SJSA1 (cell line): ENCODE data around the gene SDK2. TPM values are rescaled to one million over a fixed set of nuclear protein-coding genes. Genes with fewer than 3 reads are reported as not detected.

Experiments
- DNase-seq, 2 experiments: peaks; one replicate each; pipeline ENCODE4 v3.0.0-alpha.2; 2015 to 2020; ENCODE audit warnings: low spot score in 2 of 2, low read depth in 1 of 2
- H3K27ac ChIP-seq: fragments of 250-450 bp; sonication (Bioruptor Pico); 2 replicates; pipeline ENCODE4 v1.5.1; 2020; ENCODE audit warnings: mild to moderate bottlenecking, moderate library complexity
- H3K27me3 ChIP-seq: fragments of 250-450 bp; sonication (Bioruptor Pico); replicated peaks from 2 replicates; pipeline ENCODE4 v1.5.1; 2020; ENCODE audit warnings: mild to moderate bottlenecking, moderate library complexity
- H3K36me3 ChIP-seq: fragments of 250-450 bp; sonication (Bioruptor Pico); 2 replicates; pipeline ENCODE4 v1.5.1; 2020; ENCODE audit warnings: mild to moderate bottlenecking
- H3K4me1 ChIP-seq: fragments of 250-450 bp; sonication (Bioruptor Pico); replicated peaks from 2 replicates; pipeline ENCODE4 v1.6.1; 2021; ENCODE audit warnings: mild to moderate bottlenecking
- H3K4me3 ChIP-seq: fragments of 250-450 bp; sonication (Bioruptor Pico); 2 replicates; pipeline ENCODE4 v1.5.1; 2020; ENCODE audit warnings: mild to moderate bottlenecking
- H3K9me3 ChIP-seq: fragments of 250-450 bp; sonication (Bioruptor Pico); replicated peaks from 2 replicates; pipeline ENCODE4 v1.5.1; 2020; ENCODE audit warnings: mild to moderate bottlenecking
- total RNA-seq: library from RNA; depleted of rRNA; stranded (reverse); fragments of >200 nt; shearing (Covaris generic); gene quantifications from 2 replicates; pipeline ENCODE4 v1.2.3, GENCODE V29; 2014

The SDK2 gene
- total RNA-seq, 1 experiment from 2014 or later, result 0.05 TPM

- no peaks in the 10 kb centered on the region for H3K4me1 ChIP-seq
- no peaks in the 10 kb centered on the region for H3K9me3 ChIP-seq
- no peak overlapping the region for H3K27ac ChIP-seq
- no peak overlapping the region for H3K4me3 ChIP-seq
- H3K27me3 ChIP-seq, result peaks cover 47% of the 10 kb centered on the region
- H3K36me3 ChIP-seq, result no peaks in the 10 kb centered on the region
- DNase-seq, result no peak
Measured at GRCh38 chr17:73541561-73541981, 102.7 kb downstream of the SDK2 start.

- no peak for DNase-seq
- no peaks in the 10 kb centered on the region for H3K9me3 ChIP-seq
- no peak overlapping the region for H3K4me3 ChIP-seq
- H3K4me1 ChIP-seq, result no peaks in the 10 kb centered on the region
- H3K27ac ChIP-seq, result no peak overlapping the region
- peaks cover 43% of the 10 kb centered on the region for H3K27me3 ChIP-seq
- no peaks in the 10 kb centered on the region for H3K36me3 ChIP-seq
Measured at GRCh38 chr17:73541111-73541510, 103.1 kb downstream of the SDK2 start.

- no peak for DNase-seq
Measured at GRCh38 chr17:73539166-73539565, 105.1 kb downstream of the SDK2 start.

GRCh38 chr17:73538445-73538844 is 105.8 kb downstream of the SDK2 start:
- no peak for DNase-seq
- peaks cover 20% of the 10 kb centered on the region for H3K27me3 ChIP-seq
- H3K4me3 ChIP-seq, result no peak overlapping the region
- H3K9me3 ChIP-seq, result no peaks in the 10 kb centered on the region
- no peaks in the 10 kb centered on the region for H3K4me1 ChIP-seq
- no peak overlapping the region for H3K27ac ChIP-seq
- H3K36me3 ChIP-seq, result no peaks in the 10 kb centered on the region

More at GRCh38 chr17:73539166-73539565, 105.1 kb downstream of the SDK2 start:
- no peaks in the 10 kb centered on the region for H3K4me1 ChIP-seq
- peaks cover 27% of the 10 kb centered on the region for H3K27me3 ChIP-seq
- H3K4me3 ChIP-seq, result no peak overlapping the region
- H3K27ac ChIP-seq, result no peak overlapping the region
- H3K36me3 ChIP-seq, result no peaks in the 10 kb centered on the region
- H3K9me3 ChIP-seq, result no peaks in the 10 kb centered on the region

GRCh38 chr17:73536700-73537605 is 107.3 kb downstream of the SDK2 start:
- no peaks in the 10 kb centered on the region for H3K36me3 ChIP-seq
- H3K9me3 ChIP-seq, result no peaks in the 10 kb centered on the region
- H3K4me3 ChIP-seq, result no peak overlapping the region
- peaks cover 15% of the 10 kb centered on the region for H3K27me3 ChIP-seq
- H3K4me1 ChIP-seq, result no peaks in the 10 kb centered on the region
- H3K27ac ChIP-seq, result no peak overlapping the region
- DNase-seq, result no peak

- no peak for DNase-seq
- H3K36me3 ChIP-seq, result no peaks in the 10 kb centered on the region
- no peaks in the 10 kb centered on the region for H3K4me1 ChIP-seq
- H3K4me3 ChIP-seq, result no peak overlapping the region
- no peaks in the 10 kb centered on the region for H3K9me3 ChIP-seq
- H3K27ac ChIP-seq, result no peak overlapping the region
- H3K27me3 ChIP-seq, result peaks cover 23% of the 10 kb centered on the region
Measured at GRCh38 chr17:73535746-73536145, 108.5 kb downstream of the SDK2 start.

GRCh38 chr17:73534209-73534909 is 109.9 kb downstream of the SDK2 start:
- H3K27me3 ChIP-seq, result peaks cover 27% of the 10 kb centered on the region
- H3K27ac ChIP-seq, result no peak overlapping the region
- no peaks in the 10 kb centered on the region for H3K36me3 ChIP-seq
- DNase-seq, result no peak
- H3K9me3 ChIP-seq, result no peaks in the 10 kb centered on the region
- H3K4me3 ChIP-seq, result no peak overlapping the region
- no peaks in the 10 kb centered on the region for H3K4me1 ChIP-seq

- Histone ChIP-seq H3K27me3 (peaks cover 27% of the 10 kb centered on the region), H3K4me3 (no peak overlapping the region), H3K9me3 (no peaks in the 10 kb centered on the region), H3K4me1 (no peaks in the 10 kb centered on the region), H3K36me3 (no peaks in the 10 kb centered on the region), H3K27ac (no peak overlapping the region)
- DNase-seq, result no peak
Measured at GRCh38 chr17:73533781-73534180, 110.5 kb downstream of the SDK2 start.

- no peaks in the 10 kb centered on the region for H3K36me3 ChIP-seq
- no peaks in the 10 kb centered on the region for H3K9me3 ChIP-seq
- peaks cover 26% of the 10 kb centered on the region for H3K27me3 ChIP-seq
- DNase-seq, result no peak
- no peaks in the 10 kb centered on the region for H3K4me1 ChIP-seq
- H3K4me3 ChIP-seq, result no peak overlapping the region
- H3K27ac ChIP-seq, result no peak overlapping the region
Measured at GRCh38 chr17:73533127-73533526, 111.1 kb downstream of the SDK2 start.

GRCh38 chr17:73532421-73532901 is 111.8 kb downstream of the SDK2 start:
- Histone ChIP-seq H3K36me3 (no peaks in the 10 kb centered on the region), H3K27ac (no peak overlapping the region)
- no peak for DNase-seq

GRCh38 chr17:73531158-73531557 is 113.1 kb downstream of the SDK2 start:
- Histone ChIP-seq H3K36me3 (no peaks in the 10 kb centered on the region), H3K4me1 (no peaks in the 10 kb centered on the region), H3K27me3 (peaks cover 26% of the 10 kb centered on the region), H3K4me3 (no peak overlapping the region), H3K9me3 (no peaks in the 10 kb centered on the region), H3K27ac (no peak overlapping the region)
- DNase-seq, result no peak

More at GRCh38 chr17:73532421-73532901, 111.8 kb downstream of the SDK2 start:
- no peaks in the 10 kb centered on the region for H3K4me1 ChIP-seq
- no peak overlapping the region for H3K4me3 ChIP-seq
- H3K9me3 ChIP-seq, result no peaks in the 10 kb centered on the region
- H3K27me3 ChIP-seq, result peaks cover 25% of the 10 kb centered on the region

GRCh38 chr17:73528679-73529078 is 115.6 kb downstream of the SDK2 start:
- H3K9me3 ChIP-seq, result no peaks in the 10 kb centered on the region
- no peaks in the 10 kb centered on the region for H3K36me3 ChIP-seq
- no peak overlapping the region for H3K27ac ChIP-seq
- peaks cover 36% of the 10 kb centered on the region for H3K27me3 ChIP-seq
- no peak overlapping the region for H3K4me3 ChIP-seq
- H3K4me1 ChIP-seq, result no peaks in the 10 kb centered on the region
- DNase-seq, result no peak

GRCh38 chr17:73526952-73527351 is 117.3 kb downstream of the SDK2 start:
- Histone ChIP-seq H3K36me3 (no peaks in the 10 kb centered on the region), H3K27ac (no peak overlapping the region), H3K4me1 (no peaks in the 10 kb centered on the region), H3K4me3 (no peak overlapping the region), H3K9me3 (no peaks in the 10 kb centered on the region), H3K27me3 (peaks cover 33% of the 10 kb centered on the region)
- DNase-seq, result no peak
